ENCODE data around the gene RTRAF.

The RTRAF gene

GRCh38 chr14:52049721-52050588 lies 60.6 kb downstream of the RTRAF start:
- no peak for DNase-seq (ENCODE audit: low read depth)

DNA sequence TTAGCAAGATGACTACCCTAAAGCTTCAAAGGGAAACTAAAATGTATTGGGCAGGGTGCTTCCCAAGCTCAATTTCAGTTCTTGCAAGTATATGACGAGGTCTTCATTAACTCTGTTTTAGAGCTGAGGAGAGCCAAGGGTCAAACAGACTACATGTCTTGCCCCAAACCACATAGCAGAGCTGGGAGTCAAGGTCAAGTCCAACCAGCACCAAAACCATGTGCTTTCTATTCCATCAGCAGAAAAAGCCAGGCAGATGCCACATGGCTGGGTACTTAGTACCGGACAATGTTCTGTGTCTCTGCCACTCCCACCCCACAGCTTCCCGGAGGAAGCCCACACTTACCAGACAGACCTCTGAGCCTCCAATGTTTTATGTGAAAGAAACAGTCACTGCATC lies 61.9 kb downstream of the RTRAF start:
- no peak for DNase-seq (ENCODE audit: low read depth)

DNA sequence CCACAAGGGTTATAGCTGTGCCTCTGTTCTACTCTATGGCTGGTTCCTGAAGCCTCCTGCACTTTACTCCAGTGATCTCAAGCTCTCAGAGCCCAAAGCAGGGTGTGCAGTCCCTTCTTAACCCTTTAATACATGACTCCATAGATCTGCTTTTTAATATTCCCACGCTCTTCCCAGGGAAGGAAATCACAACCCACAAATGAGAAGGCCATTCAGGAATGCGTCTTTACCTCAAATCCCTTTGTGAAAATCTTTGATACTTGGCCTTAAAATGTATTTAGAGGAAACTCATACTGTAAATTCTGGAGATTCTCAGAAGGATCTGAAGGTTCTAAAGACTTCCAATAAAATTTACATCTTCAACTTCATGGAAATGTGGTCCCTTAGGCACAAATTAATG lies 62.5 kb downstream of the RTRAF start:
- DNase-seq (ENCODE audit: low read depth), result no peak

DNA sequence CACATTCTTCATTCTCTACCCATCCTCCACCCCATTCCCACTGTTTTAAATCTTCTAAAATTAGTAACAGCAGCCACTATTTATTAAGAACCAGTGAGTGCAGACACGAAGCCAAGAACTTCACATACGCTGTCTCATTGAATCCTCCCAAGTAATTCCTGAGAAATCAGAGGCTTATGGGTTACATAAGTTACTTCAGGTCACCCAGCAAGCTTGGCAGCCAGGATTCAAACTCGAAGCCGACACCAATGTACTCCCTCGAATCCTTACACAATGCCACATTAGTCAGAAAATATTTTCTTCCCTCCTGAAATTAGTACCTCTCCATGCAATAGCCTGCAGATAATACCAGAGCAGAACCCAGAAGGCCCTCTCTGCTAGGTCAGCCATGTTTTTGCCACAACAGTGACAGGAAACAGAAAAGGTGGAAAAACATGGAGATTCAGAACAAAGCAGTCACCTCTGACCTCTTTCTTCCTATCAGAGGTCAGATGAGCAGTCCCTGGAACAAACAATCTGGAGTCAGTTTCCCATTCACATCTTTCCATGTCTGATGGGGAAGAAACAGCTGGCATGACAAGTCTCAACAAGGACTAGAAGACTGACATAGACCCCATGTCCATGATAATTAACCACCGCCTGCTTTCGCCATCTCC lies 63.1 kb downstream of the RTRAF start:
- no peak for DNase-seq (ENCODE audit: low read depth)

- DNase-seq (ENCODE audit: low read depth), result no peak
These were observed 63.7 kb downstream of the RTRAF start for GRCh38 chr14:52053044-52053443.

DNA sequence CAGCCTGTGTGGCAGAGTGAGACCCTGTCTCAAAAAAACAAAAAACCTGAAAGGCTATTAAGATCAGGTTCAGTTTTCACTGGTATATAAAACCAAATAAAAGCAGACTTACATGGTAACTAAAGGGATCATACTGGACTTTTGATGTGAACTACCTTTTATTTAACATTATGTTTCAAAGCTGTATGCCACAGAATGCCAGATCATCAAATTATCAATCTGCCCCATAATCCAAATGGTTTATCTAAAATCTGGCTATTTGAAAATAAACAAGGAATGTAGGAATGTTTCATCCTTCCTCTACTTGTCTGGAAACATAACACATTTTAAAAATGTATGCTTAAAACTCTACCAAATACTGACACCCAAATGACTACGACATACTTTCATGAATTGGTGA lies 65.3 kb downstream of the RTRAF start:
- no peak for DNase-seq (ENCODE audit: low read depth)

DNA sequence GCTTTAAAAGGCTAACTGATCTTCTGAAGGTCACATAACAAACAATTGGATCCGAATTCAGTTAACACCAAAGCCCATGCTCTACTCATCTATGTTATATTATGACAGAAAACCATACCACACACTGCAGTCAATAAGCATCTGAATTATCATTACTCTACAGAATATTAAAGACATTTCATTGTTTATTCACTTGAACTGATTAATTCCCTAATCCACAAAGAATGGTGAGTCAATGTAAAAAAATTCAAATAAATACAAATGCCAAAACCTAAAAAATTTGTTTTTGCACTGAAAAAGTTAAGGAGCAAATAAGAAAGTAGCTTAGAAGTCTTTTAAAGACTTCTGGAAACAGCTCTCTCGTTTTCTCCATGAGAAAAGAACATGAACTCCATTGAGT lies 65.8 kb downstream of the RTRAF start:
- DNase-seq (ENCODE audit: low read depth), result no peak

- no peak for DNase-seq (ENCODE audit: low read depth)
These were observed 69.0 kb downstream of the RTRAF start for GRCh38 chr14:52058341-52058740.

DNA sequence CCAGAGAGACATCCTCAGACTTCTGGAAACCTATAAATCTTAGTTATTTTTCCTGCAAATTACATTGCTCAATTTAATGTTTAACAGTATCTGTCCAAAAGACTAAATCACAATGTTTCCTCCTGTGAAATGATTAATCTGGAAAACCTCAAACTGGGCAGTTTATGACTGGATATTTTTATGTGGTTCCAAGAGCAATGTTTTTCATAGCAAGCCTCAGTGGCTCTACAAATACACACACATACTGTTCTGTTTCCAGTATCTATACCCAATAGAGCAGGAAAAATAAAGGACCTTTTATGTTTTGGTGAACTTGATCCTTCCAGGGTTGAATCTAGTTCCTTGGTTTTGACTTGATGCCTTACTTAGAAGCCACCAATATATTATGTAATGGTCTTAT lies 70.3 kb downstream of the RTRAF start:
- DNase-seq (ENCODE audit: low read depth), result no peak

DNA sequence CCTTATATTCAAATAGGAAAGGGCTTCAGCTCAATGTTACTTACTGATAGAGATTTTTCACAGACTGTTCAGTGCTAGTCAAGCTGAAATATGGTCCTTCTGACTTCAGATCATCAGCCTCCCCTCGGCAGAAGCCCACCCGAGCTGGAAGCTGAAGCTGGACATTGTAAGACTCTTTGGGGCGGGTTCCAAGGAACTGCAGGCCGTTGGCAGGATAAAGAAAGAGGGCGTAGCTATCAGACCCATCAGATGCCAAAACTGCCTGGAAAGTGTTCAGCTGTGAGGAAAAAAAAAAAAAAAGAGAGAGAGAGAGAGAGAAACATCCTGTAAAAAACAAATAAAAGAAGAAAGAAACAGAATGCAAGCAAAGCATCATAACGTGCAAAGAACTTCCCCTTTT lies 70.7 kb downstream of the RTRAF start:
- no peak for DNase-seq (ENCODE audit: low read depth)
